HG03378 (cell line): ENCODE measurements around the gene ZNF516.
"Not testable (repeated sequence)": the region's sequence is repeated elsewhere in the genome, so short reads cannot be mapped to it uniquely, and the experiment has no call there.

ENCODE experiments used
- ATAC-seq: cut with Tn5 transposase; IDR thresholded peaks from one replicate; pipeline ENCODE4 v1.9.1; 2021; ENCODE audit warnings: mild to moderate bottlenecking, moderate library complexity; ENCODE audit not compliant: unreplicated experiment

Gene ZNF516

GRCh38 chr18:76473521-76473920 is 21.5 kb downstream of the ZNF516 start:
- not testable (repeated sequence) for ATAC-seq

- ATAC-seq, result no peak
Measured at GRCh38 chr18:76472829-76473228, 22.2 kb downstream of the ZNF516 start.

GRCh38 chr18:76471593-76471992 is 23.4 kb downstream of the ZNF516 start:
- ATAC-seq, result no peak

GRCh38 chr18:76468345-76469304 is 26.4 kb downstream of the ZNF516 start:
- ATAC-seq, result no peak

GRCh38 chr18:76467371-76468190 is 27.5 kb downstream of the ZNF516 start:
- no peak for ATAC-seq

- ATAC-seq, result no peak
Measured at GRCh38 chr18:76466410-76466991, 28.5 kb downstream of the ZNF516 start.

GRCh38 chr18:76465630-76466409 is 29.2 kb downstream of the ZNF516 start:
- no peak for ATAC-seq

- ATAC-seq, result no peak
Measured at GRCh38 chr18:76464281-76465259, 30.5 kb downstream of the ZNF516 start.

GRCh38 chr18:76463872-76464271 is 31.2 kb downstream of the ZNF516 start:
- no peak for ATAC-seq

GRCh38 chr18:76463358-76463757 is 31.7 kb downstream of the ZNF516 start:
- no peak for ATAC-seq

- ATAC-seq, result no peak
Measured at GRCh38 chr18:76462326-76462694, 32.7 kb downstream of the ZNF516 start.

GRCh38 chr18:76461692-76462325 is 33.2 kb downstream of the ZNF516 start:
- ATAC-seq, result no peak

- no peak for ATAC-seq
Measured at GRCh38 chr18:76461148-76461547, 33.9 kb downstream of the ZNF516 start.

GRCh38 chr18:76460482-76460881 is 34.6 kb downstream of the ZNF516 start:
- ATAC-seq, result no peak

- no peak for ATAC-seq
Measured at GRCh38 chr18:76459687-76460350, 35.2 kb downstream of the ZNF516 start.

- no peak for ATAC-seq
Measured at GRCh38 chr18:76459312-76459686, 35.7 kb downstream of the ZNF516 start.

GRCh38 chr18:76458522-76459311 is 36.3 kb downstream of the ZNF516 start:
- ATAC-seq, result no peak

GRCh38 chr18:76457957-76458356 is 37.1 kb downstream of the ZNF516 start:
- ATAC-seq, result no peak
